Fibroblast of pulmonary artery (primary cell): ENCODE measurements around the gene GH1.

Experiments used
- DNase-seq: peaks from one replicate; pipeline ENCODE4 v3.0.0-alpha.2; 2010; ENCODE audit warnings: low read depth
- H3K4me3 ChIP-seq: replicated peaks from 2 replicates; pipeline ENCODE4 v1.5.1; 2011; ENCODE audit warnings: low read depth, mild to moderate bottlenecking, control low read depth, low read length, moderate library complexity
- TF ChIP-seq, protein P1 (sequence below): IDR thresholded peaks from 2 replicates; pipeline ENCODE4 v1.5.1; 2011; ENCODE audit warnings: mild to moderate bottlenecking, control low read depth, low read length, inconsistent platforms; ENCODE audit errors: missing control alignments

GH1 gene

DNA sequence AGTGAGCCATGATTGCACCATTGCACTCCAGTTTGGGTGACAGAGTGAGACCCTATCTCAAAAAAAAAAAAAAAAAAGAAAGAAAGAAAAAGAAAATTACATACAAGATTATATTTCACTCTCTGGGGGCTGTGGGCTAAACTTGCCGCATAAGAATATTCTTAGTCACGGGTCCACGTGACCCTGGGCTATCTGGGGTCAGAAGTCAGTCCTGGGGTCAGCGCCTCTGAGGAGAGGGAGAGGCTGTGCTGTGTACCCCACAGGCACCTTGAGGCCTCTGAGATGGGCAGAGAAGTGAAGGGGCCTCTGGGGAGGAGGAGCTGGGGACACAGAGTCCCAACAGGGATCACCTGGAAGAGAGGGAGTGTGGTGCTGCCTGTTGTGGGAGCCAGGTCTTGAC lies 19.3 kb upstream of the GH1 start:
- no peak for DNase-seq
- TF ChIP-seq, protein P1, sequence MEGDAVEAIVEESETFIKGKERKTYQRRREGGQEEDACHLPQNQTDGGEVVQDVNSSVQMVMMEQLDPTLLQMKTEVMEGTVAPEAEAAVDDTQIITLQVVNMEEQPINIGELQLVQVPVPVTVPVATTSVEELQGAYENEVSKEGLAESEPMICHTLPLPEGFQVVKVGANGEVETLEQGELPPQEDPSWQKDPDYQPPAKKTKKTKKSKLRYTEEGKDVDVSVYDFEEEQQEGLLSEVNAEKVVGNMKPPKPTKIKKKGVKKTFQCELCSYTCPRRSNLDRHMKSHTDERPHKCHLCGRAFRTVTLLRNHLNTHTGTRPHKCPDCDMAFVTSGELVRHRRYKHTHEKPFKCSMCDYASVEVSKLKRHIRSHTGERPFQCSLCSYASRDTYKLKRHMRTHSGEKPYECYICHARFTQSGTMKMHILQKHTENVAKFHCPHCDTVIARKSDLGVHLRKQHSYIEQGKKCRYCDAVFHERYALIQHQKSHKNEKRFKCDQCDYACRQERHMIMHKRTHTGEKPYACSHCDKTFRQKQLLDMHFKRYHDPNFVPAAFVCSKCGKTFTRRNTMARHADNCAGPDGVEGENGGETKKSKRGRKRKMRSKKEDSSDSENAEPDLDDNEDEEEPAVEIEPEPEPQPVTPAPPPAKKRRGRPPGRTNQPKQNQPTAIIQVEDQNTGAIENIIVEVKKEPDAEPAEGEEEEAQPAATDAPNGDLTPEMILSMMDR: no peak
- no peak overlapping the region for H3K4me3 ChIP-seq

DNA sequence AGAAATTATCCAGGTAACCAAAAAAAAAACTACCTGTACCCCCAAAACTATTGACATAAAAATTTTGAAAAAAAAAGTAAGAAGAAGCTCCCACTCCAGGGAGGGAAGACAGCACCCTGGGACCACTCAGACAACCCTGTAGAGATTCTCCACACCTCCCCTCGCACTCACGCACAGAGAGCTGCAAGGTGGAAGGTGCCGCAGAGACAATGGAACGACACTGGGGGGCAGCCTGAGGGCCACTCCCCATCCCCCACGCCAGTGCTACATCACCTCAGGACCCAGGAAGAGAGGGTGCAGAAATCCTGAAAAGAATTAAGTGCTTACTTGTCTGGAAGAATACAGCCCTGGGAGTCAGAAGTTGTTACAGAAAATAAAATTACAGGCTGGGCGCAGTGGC lies 18.7 kb upstream of the GH1 start:
- DNase-seq: no peak
- TF ChIP-seq, protein P1: no peak
- H3K4me3 ChIP-seq: no peak overlapping the region

DNA sequence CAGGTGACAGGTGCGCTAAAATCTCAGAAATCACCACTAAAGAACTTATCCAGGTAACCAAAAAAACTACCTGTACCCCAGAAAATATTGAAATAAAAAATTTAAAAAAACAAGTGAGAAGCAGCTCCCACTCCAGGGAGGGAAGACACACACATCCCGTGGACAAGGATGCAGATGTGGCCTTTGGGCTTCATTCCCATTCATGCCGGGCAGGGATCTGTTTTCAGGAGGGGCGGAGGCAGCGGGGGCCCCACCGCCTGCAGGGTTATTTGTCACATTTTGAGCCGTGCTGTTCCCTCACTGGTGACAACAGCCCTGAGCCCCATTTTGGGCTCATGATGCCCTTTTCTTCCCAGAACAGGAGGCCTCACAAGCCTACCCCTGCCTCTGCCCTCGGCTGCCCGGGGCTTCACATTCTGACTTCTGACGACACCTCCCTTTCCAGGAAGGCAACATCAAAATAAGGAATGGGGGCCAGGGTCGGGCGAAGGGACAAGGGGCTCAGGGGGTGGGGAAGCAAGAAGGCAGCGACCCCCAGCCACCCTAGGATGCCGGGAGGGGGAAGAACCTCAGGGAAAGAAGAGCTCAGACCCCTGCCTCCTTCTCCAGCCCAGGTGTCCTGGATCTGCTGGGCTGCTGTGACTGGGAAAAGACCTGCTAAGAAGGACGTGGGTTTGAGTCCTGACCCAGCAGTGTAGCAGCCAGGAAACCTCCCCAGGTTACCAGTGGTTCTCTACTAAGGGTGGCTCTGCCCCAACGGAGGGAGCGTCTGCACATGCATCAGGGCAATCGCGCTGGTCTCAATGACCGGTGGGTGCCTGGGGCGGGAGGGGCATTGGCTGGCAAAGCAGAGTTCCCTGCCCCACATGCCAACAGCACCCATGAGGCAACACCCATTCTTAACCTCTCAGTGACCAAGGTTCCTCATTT lies 15.8 kb upstream of the GH1 start:
- no peak for DNase-seq
- H3K4me3 ChIP-seq: no peak overlapping the region
- TF ChIP-seq, protein P1: no peak

DNA sequence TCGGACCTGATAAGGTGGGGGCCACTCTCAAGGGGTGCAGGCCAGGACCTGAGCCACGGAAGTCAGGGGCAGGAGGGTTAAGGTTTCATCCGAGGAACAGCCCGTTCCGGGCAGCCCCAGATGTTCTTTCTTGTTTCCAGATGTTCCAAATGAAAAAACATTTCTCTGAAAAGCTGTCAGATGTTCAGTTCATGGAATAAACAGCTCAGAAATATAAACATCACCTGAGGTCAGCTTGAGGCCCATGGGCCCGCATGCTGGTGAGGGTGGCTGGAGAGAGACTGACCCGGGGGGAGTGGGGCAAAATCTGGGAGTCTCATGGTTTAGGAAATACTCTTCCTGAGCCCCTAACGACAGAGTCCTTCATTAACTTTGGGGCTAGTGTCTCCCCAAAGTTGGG lies 15.0 kb upstream of the GH1 start:
- no peak overlapping the region for H3K4me3 ChIP-seq
- TF ChIP-seq, protein P1: no peak

DNA sequence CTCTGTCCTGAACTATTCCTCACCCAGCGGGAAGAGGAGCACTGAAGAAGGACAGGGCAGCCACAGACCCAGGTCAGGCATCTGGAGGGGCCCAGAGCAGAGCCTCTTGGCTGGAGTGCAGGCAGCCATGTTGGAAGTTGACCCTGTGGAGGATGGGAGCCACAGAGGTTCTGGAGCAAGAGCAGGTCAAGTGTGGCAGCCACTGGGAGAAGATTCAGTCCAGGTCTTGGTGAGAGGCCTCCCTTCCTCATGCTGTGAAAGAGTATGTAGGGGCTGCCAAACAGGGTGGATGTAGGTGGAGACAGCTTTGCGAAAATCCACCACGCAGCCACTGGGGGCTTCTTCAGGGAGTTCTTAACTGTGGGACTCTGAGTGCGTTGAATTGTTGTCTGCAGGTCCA lies 14.1 kb upstream of the GH1 start:
- no peak for DNase-seq
- TF ChIP-seq, protein P1: no peak
- no peak overlapping the region for H3K4me3 ChIP-seq

More for the DNA sequence above, 15.0 kb upstream of the GH1 start:
- DNase-seq: no peak

DNA sequence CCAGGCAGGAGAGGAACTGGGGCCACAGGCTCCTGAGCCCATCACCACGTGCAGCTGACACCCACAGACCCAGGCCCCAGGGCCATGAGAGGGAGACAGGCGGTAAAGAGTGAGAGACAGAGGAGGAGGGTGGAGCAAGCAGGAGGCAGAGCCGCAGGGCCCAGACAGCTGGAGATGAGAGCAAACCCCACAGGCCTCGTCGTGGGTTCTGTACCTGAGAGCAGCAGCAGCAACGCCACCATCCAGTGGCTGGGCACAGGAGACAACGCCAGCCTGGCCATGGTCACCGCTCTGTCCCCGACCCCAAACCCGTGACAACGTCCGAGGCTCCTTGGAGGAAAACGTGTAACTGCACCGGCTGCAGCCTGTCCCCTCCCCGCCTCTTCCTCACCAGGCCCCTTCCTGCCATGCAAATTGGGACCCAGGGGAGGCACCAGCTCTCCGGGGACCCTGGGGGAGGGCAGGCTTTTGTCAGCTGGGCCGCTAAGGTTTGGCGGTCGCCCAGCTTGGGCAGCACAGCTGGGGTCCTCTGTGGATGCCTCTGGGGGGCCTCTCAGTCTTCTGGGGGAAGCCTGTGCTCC lies 13.4 kb upstream of the GH1 start, which contains the start of gene CD79B:
CD79B (minus strand) TSS at position 351 of the 581 bp plus-strand sequence; CDS start at position 281, 70 bp downstream.
- no peak for DNase-seq
- TF ChIP-seq, protein P1: no peak
- no peak within 1 kb of the TSS for H3K4me3 ChIP-seq
